SW 1271 (cell line): ENCODE results near the gene WBP2.
A peak's percentile ranks its signal among the peaks of the same experiment; 100 is the strongest.
"Not testable (repeated sequence)": the region's sequence is repeated elsewhere in the genome, so short reads cannot be mapped to it uniquely, and the experiment has no call there.

Source experiments
- DNase-seq, 2 experiments: peaks; one replicate each; lab custom pipeline; 2025; lab: John Stamatoyannopoulos, UW

Gene WBP2

GRCh38 chr17:75868730-75869281 is 13.7 kb upstream of the WBP2 start:
- not testable (repeated sequence) for DNase-seq

GRCh38 chr17:75865404-75866188 is 10.5 kb upstream of the WBP2 start:
- DNase-seq: not testable (repeated sequence)

DNA sequence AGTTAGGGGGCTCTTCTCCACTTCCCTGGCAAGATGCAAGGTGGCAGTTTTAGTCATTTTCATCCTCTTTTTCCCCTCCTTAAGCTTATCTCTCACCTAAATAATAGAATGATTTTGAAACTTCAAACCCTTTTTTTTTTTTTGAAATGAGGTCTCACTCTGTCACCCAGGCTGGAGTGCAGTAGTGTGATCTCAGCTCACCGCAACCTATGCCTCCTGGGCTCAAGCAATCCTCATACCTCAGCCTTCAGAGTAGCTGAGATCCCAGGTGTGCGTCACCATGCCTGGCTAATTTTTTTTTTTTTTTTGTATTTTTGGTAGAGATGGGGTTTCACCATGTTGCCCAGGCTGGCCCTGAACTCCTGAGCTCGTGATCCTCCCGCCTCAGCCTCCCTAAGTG is 9.8 kb upstream of the WBP2 start:
- DNase-seq: not testable (repeated sequence)

GRCh38 chr17:75864448-75864871 is 9.3 kb upstream of the WBP2 start:
- no peak for DNase-seq

- no peak for DNase-seq
Measured at GRCh38 chr17:75861927-75862317, 6.8 kb upstream of the WBP2 start.

DNA sequence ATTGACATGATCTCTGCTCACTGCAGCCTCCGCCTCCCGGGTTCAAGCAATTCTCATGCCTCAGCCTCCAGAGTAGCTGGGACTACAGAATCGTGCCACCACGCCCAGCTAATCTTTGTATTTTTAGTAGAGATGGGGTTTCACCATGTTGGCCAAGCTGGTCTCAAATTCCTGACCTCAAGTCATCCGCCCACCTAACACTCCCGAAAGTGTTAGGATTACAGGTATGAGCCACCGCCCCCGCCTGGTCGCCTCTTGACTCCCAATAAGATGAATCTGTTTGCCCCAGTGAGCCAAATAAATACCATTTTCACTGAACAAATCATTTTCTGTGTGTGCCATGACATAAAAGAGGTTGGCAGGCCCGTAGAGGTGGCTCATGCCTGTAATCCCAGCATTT is 4.2 kb upstream of the WBP2 start:
- not testable (repeated sequence) for DNase-seq

GRCh38 chr17:75856062-75856756 is 1.1 kb upstream of the WBP2 start:
- peak in 1 of 2 experiments; percentile 44 for DNase-seq

- DNase-seq: no peak
Measured at GRCh38 chr17:75854881-75855309, 240 bp downstream of the WBP2 start.

DNA sequence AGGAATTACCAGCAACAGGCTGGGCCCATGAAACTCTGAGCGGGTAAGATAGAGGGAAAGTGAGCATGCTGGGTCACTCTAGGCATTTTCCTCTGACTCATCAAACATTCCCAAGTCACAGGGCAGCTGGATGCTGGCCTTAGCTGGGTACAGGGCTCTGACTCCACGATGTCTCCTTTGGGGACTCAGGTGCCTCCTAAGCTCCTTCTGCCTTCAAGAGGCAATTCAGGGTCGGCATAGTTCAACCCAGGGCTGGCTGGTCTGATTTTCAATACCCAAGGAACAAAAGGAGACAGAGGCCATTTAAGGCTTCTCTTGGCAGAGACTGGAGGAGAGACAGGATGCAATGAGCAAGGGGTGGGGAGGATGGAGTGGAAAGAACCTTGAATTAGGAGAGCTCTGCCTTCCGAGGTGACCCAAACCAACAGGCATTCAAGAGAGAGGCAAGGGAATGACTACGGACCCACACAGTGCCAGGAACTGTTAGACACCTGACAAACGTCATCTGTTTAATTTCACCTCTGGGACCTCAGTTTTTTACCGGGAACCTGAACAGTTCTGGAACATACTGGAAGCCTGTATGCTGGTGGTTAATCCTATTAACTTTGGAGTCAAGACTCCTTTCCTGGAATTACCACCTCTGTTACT is 910 bp downstream of the WBP2 start:
- peak in 1 of 2 experiments; percentile 66 for DNase-seq

GRCh38 chr17:75853433-75853832 is 1.7 kb downstream of the WBP2 start:
- no peak for DNase-seq

DNA sequence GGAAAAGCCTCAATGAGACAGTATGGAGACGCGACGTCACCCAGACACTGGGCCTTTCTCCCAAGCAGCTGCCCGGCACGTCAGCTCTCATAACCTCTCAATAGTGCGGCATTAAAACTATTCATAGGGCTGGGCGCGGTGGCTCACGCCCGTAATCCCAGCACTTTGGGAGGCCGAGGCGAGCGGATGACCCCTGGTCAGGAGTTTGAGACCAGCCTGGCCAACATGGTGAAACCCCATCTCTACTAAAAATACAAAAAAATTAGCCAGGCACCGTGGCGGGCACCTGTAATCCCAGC is 3.5 kb downstream of the WBP2 start:
- DNase-seq: not testable (repeated sequence)

DNA sequence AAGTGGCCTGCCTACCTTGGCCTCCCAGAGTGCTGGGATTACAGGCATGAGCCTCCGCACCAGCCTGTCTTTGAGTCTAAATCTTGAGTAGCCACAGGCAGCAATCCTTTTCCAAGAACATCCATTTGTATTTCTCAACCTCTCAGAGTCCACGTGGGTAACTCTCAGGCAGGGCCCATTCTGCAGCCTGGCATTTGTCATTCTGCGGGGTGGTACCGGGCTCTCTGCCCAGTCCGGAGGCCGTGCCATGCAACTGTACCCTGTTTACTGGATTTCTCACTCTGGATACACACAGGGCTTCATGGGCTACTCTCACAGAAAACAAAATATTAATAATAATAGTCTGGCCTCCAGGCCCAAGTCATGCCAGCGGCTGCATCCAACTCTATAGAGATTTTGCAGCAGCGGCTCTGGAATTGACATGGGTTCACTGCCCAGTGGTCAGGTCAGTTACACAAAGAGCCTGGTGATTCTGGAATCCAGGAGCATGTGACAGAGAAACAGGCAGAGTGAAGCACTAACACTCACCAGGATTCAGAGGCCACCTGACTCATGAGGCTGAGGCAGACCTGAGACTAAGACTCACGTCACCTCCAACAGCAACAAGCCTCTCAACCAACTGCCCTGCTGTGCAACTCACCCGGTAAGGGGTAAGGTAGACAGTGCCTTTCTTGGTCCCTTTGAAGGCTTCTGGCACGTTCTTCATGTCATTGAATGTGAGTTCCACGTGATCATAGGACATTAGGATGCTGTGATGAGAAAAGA is 4.0 kb downstream of the WBP2 start:
- DNase-seq: no peak

DNA sequence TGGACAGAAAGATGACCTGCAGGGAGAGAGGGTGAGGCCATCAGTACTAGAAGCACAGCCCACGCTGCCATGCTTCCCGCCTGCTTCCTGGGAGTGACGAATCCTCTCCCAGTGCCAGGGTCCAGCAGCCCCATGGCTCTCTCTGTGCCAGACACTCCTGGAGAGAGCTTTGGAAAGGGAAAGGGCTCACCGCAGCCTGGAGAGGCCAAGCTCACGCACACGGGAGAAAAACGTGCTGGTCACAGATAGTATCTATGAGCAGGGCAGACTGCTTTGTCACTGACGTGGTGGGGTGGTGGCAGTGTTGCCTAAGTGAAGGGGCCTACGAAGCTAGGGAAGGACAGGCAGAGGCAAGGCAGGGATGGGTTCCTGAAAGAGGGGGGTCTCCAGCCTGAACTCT is 5.4 kb downstream of the WBP2 start:
- DNase-seq: no peak

DNA sequence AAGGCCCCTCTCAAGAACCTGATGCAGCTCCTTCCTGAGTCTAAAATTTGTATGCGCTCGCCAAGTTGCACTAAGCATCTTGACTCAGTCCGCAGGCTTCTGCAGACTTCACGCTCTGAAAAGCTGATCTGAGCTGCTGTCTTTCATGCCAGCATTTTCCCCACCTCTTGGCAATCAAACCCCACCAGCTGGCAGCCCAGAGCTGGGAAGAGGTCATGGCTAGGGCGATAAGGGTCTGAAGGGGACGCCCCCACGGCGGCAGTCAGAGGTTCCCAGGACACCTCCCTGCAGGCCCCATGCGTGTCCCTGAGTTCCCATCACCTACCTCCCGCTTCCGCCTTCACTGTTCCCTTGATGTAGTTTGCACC is 5.9 kb downstream of the WBP2 start:
- no peak for DNase-seq

GRCh38 chr17:75848523-75849278 is 6.4 kb downstream of the WBP2 start:
- DNase-seq: peak in 1 of 2 experiments; percentile 39

GRCh38 chr17:75847614-75848522 is 7.3 kb downstream of the WBP2 start:
- DNase-seq: no peak

DNA sequence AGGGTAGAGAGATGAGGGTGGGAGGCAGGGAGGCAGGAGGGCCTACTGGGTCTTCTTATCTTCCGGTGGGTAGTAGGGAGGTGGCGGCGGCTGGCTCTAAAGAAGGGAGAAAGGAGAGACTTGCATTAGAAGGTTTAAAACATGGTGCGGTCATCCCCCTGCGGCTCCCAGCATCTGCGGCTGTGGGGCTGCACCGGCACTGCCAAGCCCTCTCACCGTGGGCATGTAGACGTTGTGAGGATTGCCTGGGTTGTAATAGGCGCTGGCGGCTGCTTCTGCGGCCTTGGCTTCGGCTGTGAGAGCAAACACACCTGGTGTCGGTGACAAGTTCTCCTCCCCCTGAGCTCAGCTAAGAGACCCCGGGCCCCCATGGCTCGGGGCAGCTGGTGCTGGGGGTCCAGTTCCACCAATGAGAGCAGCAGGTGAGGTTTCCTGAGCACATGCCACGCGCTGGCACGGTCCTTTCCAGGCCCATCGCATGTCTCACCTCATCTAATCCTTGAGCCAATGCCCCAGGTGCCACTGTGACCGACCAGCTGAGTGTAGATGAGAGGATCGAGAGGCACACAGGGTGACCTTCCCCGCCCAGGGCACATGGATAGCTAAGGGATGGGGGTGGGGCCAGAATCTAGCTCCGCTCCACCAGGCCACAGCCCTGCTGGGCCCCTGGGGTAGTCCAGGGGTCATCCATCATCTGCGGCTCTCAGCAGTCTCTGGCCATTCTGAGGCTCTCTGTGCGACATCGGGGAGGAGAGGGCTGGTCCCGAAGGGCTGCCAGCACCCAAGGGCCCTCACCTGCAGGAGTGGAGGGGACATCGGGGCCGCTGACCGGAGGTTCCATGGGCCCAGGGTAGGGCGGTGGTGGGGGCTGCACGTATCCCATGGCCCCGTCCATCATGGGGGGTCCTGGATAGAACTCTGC is 8.2 kb downstream of the WBP2 start:
- DNase-seq: no peak

- DNase-seq: no peak
Measured at GRCh38 chr17:75845933-75846691, 9.0 kb downstream of the WBP2 start.
